SK-N-SH (cell line): Measurements from ENCODE around the gene AP3S1. TPM values are rescaled to one million over a fixed set of nuclear protein-coding genes. Genes with fewer than 3 reads are reported as not detected.

Experiments used
- CTCF ChIA-PET: fragments of 300-600, 350-600 bp; formaldehyde crosslinking; extraction: SDS; loops from one replicate; lab custom pipeline; 2021; lab: Yijun Ruan, JAX
- POLR2A ChIA-PET: fragments of 350-600 bp; sonication (Branson Sonifier 250); formaldehyde crosslinking; extraction: SDS; loops from one replicate; lab custom pipeline; 2020; ENCODE audit warnings: antibody characterized with exemption, inconsistent platforms; lab: Yijun Ruan, JAX
- DNase-seq: peaks from one replicate; pipeline ENCODE4 v3.0.0; 2012
- H2AFZ ChIP-seq: fragments of 200-600 bp; sonication (generic); 2 replicates; pipeline ENCODE4 v1.8.1; 2016; ENCODE audit warnings: antibody characterized with exemption, mild to moderate bottlenecking, low read depth
- H3F3A ChIP-seq: fragments of 200-600 bp; sonication (generic); replicated peaks from 2 replicates; pipeline ENCODE3; 2016; ENCODE audit warnings: antibody characterized with exemption, mild to moderate bottlenecking; ENCODE audit not compliant: insufficient read depth
- H3K27ac ChIP-seq, 2 experiments: fragments of 200-500 bp in 1 of 2; fragments of 200-600 bp in 1 of 2; sonication (Bioruptor generic) in 1 of 2; sonication (generic), shearing (Covaris generic) in 1 of 2; 2 replicates each; pipeline versions ENCODE4 v1.5.1 to v1.6.1; 2014 to 2016; ENCODE audit warnings: low read depth in 2 of 2, inconsistent platforms in 1 of 2, low read length in 1 of 2, mild to moderate bottlenecking in 1 of 2, mixed read lengths in 1 of 2
- H3K27me3 ChIP-seq: fragments of 200-600 bp; sonication (generic), shearing (Covaris generic); 2 replicates; pipeline ENCODE4 v1.6.1; 2016; ENCODE audit warnings: mixed run types; ENCODE audit not compliant: insufficient read depth
- H3K36me3 ChIP-seq, 2 experiments: fragments of 200-500 bp in 1 of 2; fragments of 200-600 bp in 1 of 2; sonication (Bioruptor generic) in 1 of 2; sonication (generic) in 1 of 2; replicated peaks in 1 of 2; 2 replicates each; pipeline versions ENCODE3 to v1.5.1; 2014 to 2016; ENCODE audit warnings: low read length in 1 of 2, mild to moderate bottlenecking in 1 of 2; ENCODE audit not compliant: insufficient read depth in 2 of 2, control insufficient read depth in 1 of 2
- H3K4me1 ChIP-seq, 2 experiments: fragments of 200-500 bp in 1 of 2; fragments of 200-600 bp in 1 of 2; sonication (Bioruptor generic) in 1 of 2; sonication (generic), shearing (Covaris generic) in 1 of 2; 2 replicates each; pipeline versions ENCODE4 v1.5.1 to v1.6.1; 2014 to 2016; ENCODE audit warnings: low read depth in 1 of 2, low read length in 1 of 2, mixed run types in 1 of 2; ENCODE audit not compliant: insufficient read depth in 2 of 2, control insufficient read depth in 1 of 2
- H3K4me2 ChIP-seq: fragments of 200-600 bp; sonication (generic), shearing (Covaris generic); 2 replicates; pipeline ENCODE4 v1.6.1; 2017; ENCODE audit warnings: mixed run types
- H3K4me3 ChIP-seq, 2 experiments: fragments of 200-500 bp in 1 of 2; fragments of 200-600 bp in 1 of 2; sonication (Bioruptor generic) in 1 of 2; sonication (generic), shearing (Covaris generic) in 1 of 2; 2 replicates each; pipeline versions ENCODE4 v1.5.1 to v1.8.1; 2014 to 2016; ENCODE audit warnings: low read depth in 2 of 2, inconsistent platforms in 1 of 2, low read length in 1 of 2, mild to moderate bottlenecking in 1 of 2, mixed read lengths in 1 of 2, moderate library complexity in 1 of 2
- H3K79me2 ChIP-seq: fragments of 200-600 bp; sonication (generic); 2 replicates; pipeline ENCODE4 v1.8.1; 2017; ENCODE audit warnings: mild to moderate bottlenecking; ENCODE audit not compliant: insufficient read depth
- H3K9ac ChIP-seq: fragments of 200-600 bp; sonication (generic); 2 replicates; pipeline ENCODE4 v1.6.1; 2017; ENCODE audit warnings: mixed run types
- H3K9me2 ChIP-seq: fragments of 200-600 bp; sonication (generic); 2 replicates; pipeline ENCODE4 v1.6.1; 2017; ENCODE audit warnings: mixed run types
- H3K9me3 ChIP-seq: fragments of 200-600 bp; sonication (generic); 2 replicates; pipeline ENCODE4 v1.6.1; 2017; ENCODE audit warnings: mixed run types, mild to moderate bottlenecking, moderate library complexity
- H4K20me1 ChIP-seq: fragments of 200-600 bp; sonication (generic); 2 replicates; pipeline ENCODE4 v1.6.1; 2017; ENCODE audit warnings: mild to moderate bottlenecking, mixed run types; ENCODE audit not compliant: insufficient read depth
- CHD2 ChIP-seq: fragments of 150-350 bp; IDR thresholded peaks from 2 replicates; pipeline ENCODE4 v1.6.1; 2018; ENCODE audit warnings: low read length; ENCODE audit not compliant: partially characterized antibody
- ELF1 ChIP-seq: IDR thresholded peaks from 2 replicates; pipeline ENCODE4 v1.4.0; 2012
- EP300 ChIP-seq, 2 experiments: IDR thresholded peaks; 2 replicates each; pipeline versions ENCODE4 v1.4.0 to v1.6.1; 2012; ENCODE audit warnings: borderline replicate concordance in 1 of 2, low read depth in 1 of 2, low read length in 1 of 2
- EZH2phosphoT487 ChIP-seq: fragments of 200-600 bp; sonication (generic); IDR thresholded peaks from 2 replicates; pipeline ENCODE4 v1.6.1; 2017; ENCODE audit warnings: low read depth, mixed run types, mild to moderate bottlenecking, antibody characterized with exemption, moderate library complexity, borderline replicate concordance
- FOSL2 ChIP-seq: IDR thresholded peaks from 2 replicates; pipeline ENCODE4 v1.4.0; 2012; ENCODE audit warnings: low read depth, mild to moderate bottlenecking, moderate library complexity, borderline replicate concordance
- FOXM1 ChIP-seq: IDR thresholded peaks from 2 replicates; pipeline ENCODE4 v1.4.0; 2012; ENCODE audit warnings: low read depth, mild to moderate bottlenecking
- GABPA ChIP-seq: IDR thresholded peaks from 2 replicates; pipeline ENCODE4 v1.4.0; 2012; ENCODE audit warnings: low read depth, mild to moderate bottlenecking
- GATA2 ChIP-seq: sonication (generic); formaldehyde crosslinking; IDR thresholded peaks from 2 replicates; pipeline ENCODE4 v1.5.0; 2020; ENCODE audit warnings: mild to moderate bottlenecking, missing genetic modification reagents
- JUND ChIP-seq: IDR thresholded peaks from 2 replicates; pipeline ENCODE4 v1.4.0; 2012
- MEF2A ChIP-seq: IDR thresholded peaks from 2 replicates; pipeline ENCODE4 v1.4.0; 2012; ENCODE audit warnings: low read depth, borderline replicate concordance
- MXI1 ChIP-seq: IDR thresholded peaks from 2 replicates; pipeline ENCODE4 v1.6.1; 2012; ENCODE audit warnings: mild to moderate bottlenecking, low read depth, low read length, improper control_type of control experiment
- NFIC ChIP-seq: IDR thresholded peaks from 2 replicates; pipeline ENCODE4 v1.4.0; 2012; ENCODE audit warnings: borderline replicate concordance
- POLR2AphosphoS5 ChIP-seq: IDR thresholded peaks from 2 replicates; pipeline ENCODE4 v1.6.1; 2012; ENCODE audit warnings: low read depth, low read length
- RAD21 ChIP-seq: IDR thresholded peaks from 2 replicates; pipeline ENCODE4 v1.6.1; 2012; ENCODE audit warnings: mild to moderate bottlenecking, low read length
- RCOR1 ChIP-seq: fragments of 150-350 bp; IDR thresholded peaks from 2 replicates; pipeline ENCODE4 v1.6.1; 2017; ENCODE audit warnings: antibody characterized with exemption, low read length
- RFX5 ChIP-seq: IDR thresholded peaks from 2 replicates; pipeline ENCODE4 v1.6.1; 2012; ENCODE audit warnings: mild to moderate bottlenecking, improper control_type of control experiment, low read length
- RXRA ChIP-seq: IDR thresholded peaks from 2 replicates; pipeline ENCODE4 v1.4.0; 2012; ENCODE audit warnings: low read depth, mild to moderate bottlenecking, borderline replicate concordance
- TCF12 ChIP-seq: IDR thresholded peaks from 2 replicates; pipeline ENCODE4 v1.4.0; 2012
- TEAD4 ChIP-seq: IDR thresholded peaks from 2 replicates; pipeline ENCODE4 v1.4.0; 2012; ENCODE audit warnings: mild to moderate bottlenecking, borderline replicate concordance; ENCODE audit not compliant: insufficient read depth
- YY1 ChIP-seq: IDR thresholded peaks from 2 replicates; pipeline ENCODE4 v1.4.0; 2012; ENCODE audit warnings: low read depth, mild to moderate bottlenecking
- polyA plus RNA-seq, 3 experiments: library from polyadenylated mRNA; depleted of rRNA; stranded (reverse); fragments of >200 nt; gene quantifications; 2 replicates each; pipeline ENCODE4 v1.2.3, GENCODE V29; 2012
- TF ChIP-seq, protein P1 (sequence below): fragments of 200-600 bp; sonication (generic); IDR thresholded peaks from 2 replicates; pipeline ENCODE4 v1.6.1; 2017; ENCODE audit warnings: antibody characterized with exemption, mild to moderate bottlenecking, moderate library complexity
- TF ChIP-seq, protein P2 (sequence below): IDR thresholded peaks from 2 replicates; pipeline ENCODE4 v1.6.1; 2012; ENCODE audit warnings: mild to moderate bottlenecking, low read depth, low read length, moderate library complexity
- TF ChIP-seq, protein P3 (sequence below): IDR thresholded peaks from 2 replicates; pipeline ENCODE4 v1.4.0; 2012; ENCODE audit warnings: low read depth, borderline replicate concordance
- TF ChIP-seq, protein P4 (sequence below): IDR thresholded peaks from 2 replicates; pipeline ENCODE4; 2012
- TF ChIP-seq, protein P5 (sequence below): fragments of 150-350 bp; IDR thresholded peaks from 2 replicates; pipeline ENCODE4 v1.6.1; 2016; ENCODE audit warnings: mild to moderate bottlenecking, low read depth, low read length
- TF ChIP-seq, protein P6 (sequence below): fragments of 150-350 bp; IDR thresholded peaks from 2 replicates; pipeline ENCODE4 v1.6.1; 2017; ENCODE audit warnings: antibody characterized with exemption, low read length, low read depth, borderline replicate concordance

The AP3S1 gene
- polyA plus RNA-seq, 1 of the 3 experiments (the other 2 are of a cell fraction), result 21.6 TPM

DNA sequence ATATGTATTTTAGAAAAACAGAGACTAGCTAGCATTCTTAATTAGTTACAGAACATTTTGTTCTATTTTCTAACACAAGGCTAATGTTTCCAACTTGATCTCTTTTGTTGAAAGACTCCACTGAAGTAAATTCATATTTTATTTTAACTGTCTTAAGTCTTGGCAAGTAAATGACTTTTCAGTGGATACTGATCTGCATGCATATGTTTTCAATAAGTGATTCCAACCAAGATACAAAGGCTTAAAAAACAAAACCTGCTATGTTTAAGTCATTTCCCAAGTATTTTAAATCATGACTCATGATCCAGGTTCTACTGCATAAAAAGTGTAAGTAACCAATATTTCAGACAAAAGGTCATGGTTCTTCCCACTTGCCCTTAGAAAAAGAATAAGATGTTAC lies 31.0 kb upstream of the AP3S1 start:
- ChIA-PET CTCF (interaction anchor here (0.8 kb wide), 1 partner anchor 258 kb away, joined by 3 read pairs; no protein-coding TSS in a partner anchor), POLR2A (no interaction called here)
- H2AFZ ChIP-seq, result no peak overlapping the region
- no peaks in the 10 kb centered on the region for H3K79me2 ChIP-seq
- H3K9me3 ChIP-seq, result no peaks in the 10 kb centered on the region
- H3K9ac ChIP-seq, result no peak overlapping the region
- no peak for DNase-seq
- H3K36me3 ChIP-seq, result no peaks in the 10 kb centered on the region
- peak overlapping the region; percentile 53 to 57; a peak in 3 of 4 replicates for H3K27ac ChIP-seq
- H3K9me2 ChIP-seq, result no peaks in the 10 kb centered on the region
- H4K20me1 ChIP-seq, result no peaks in the 10 kb centered on the region
- H3K27me3 ChIP-seq, result peaks cover 23% of the 10 kb centered on the region
- H3K4me1 ChIP-seq, result peaks cover 0 to 6% of the 10 kb centered on the region in 2 experiments; a peak in 3 of 4 replicates
- H3K4me3 ChIP-seq, result no peak overlapping the region
- peaks cover 18% of the 10 kb centered on the region for H3F3A ChIP-seq
- peak overlapping the region; percentile 13; the same call in 1 of the 2 replicates for H3K4me2 ChIP-seq
- TF ChIP-seq RXRA (peak; percentile 74; the same call in 1 of the 2 replicates), RAD21 (no peak), RFX5 (no peak), RCOR1 (no peak), ELF1 (no peak), JUND (peak; percentile 88), YY1 (no peak), GATA2 (no peak), TCF12 (peak; percentile 99), MEF2A (peak; percentile 43), POLR2AphosphoS5 (peak; percentile 60), NFIC (peak; percentile 83), EP300 (IDR thresholded peaks at IDR 0.05; ENCODE audit: borderline replicate concordance in 1 of 2, low read depth in 1 of 2, low read length in 1 of 2) (peak in 1 of 2 experiments; percentile 77; a peak in 1 of 4 replicates), FOXM1 (no peak), MXI1 (no peak), GABPA (no peak), TEAD4 (peak; percentile 86), EZH2phosphoT487 (no peak), FOSL2 (peak; percentile 88), CHD2 (no peak)
- TF ChIP-seq, protein P1, sequence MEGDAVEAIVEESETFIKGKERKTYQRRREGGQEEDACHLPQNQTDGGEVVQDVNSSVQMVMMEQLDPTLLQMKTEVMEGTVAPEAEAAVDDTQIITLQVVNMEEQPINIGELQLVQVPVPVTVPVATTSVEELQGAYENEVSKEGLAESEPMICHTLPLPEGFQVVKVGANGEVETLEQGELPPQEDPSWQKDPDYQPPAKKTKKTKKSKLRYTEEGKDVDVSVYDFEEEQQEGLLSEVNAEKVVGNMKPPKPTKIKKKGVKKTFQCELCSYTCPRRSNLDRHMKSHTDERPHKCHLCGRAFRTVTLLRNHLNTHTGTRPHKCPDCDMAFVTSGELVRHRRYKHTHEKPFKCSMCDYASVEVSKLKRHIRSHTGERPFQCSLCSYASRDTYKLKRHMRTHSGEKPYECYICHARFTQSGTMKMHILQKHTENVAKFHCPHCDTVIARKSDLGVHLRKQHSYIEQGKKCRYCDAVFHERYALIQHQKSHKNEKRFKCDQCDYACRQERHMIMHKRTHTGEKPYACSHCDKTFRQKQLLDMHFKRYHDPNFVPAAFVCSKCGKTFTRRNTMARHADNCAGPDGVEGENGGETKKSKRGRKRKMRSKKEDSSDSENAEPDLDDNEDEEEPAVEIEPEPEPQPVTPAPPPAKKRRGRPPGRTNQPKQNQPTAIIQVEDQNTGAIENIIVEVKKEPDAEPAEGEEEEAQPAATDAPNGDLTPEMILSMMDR, result no peak
- TF ChIP-seq, protein P2, sequence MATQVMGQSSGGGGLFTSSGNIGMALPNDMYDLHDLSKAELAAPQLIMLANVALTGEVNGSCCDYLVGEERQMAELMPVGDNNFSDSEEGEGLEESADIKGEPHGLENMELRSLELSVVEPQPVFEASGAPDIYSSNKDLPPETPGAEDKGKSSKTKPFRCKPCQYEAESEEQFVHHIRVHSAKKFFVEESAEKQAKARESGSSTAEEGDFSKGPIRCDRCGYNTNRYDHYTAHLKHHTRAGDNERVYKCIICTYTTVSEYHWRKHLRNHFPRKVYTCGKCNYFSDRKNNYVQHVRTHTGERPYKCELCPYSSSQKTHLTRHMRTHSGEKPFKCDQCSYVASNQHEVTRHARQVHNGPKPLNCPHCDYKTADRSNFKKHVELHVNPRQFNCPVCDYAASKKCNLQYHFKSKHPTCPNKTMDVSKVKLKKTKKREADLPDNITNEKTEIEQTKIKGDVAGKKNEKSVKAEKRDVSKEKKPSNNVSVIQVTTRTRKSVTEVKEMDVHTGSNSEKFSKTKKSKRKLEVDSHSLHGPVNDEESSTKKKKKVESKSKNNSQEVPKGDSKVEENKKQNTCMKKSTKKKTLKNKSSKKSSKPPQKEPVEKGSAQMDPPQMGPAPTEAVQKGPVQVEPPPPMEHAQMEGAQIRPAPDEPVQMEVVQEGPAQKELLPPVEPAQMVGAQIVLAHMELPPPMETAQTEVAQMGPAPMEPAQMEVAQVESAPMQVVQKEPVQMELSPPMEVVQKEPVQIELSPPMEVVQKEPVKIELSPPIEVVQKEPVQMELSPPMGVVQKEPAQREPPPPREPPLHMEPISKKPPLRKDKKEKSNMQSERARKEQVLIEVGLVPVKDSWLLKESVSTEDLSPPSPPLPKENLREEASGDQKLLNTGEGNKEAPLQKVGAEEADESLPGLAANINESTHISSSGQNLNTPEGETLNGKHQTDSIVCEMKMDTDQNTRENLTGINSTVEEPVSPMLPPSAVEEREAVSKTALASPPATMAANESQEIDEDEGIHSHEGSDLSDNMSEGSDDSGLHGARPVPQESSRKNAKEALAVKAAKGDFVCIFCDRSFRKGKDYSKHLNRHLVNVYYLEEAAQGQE, result no peak
- TF ChIP-seq, protein P3, sequence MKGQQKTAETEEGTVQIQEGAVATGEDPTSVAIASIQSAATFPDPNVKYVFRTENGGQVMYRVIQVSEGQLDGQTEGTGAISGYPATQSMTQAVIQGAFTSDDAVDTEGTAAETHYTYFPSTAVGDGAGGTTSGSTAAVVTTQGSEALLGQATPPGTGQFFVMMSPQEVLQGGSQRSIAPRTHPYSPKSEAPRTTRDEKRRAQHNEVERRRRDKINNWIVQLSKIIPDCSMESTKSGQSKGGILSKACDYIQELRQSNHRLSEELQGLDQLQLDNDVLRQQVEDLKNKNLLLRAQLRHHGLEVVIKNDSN, result 0 out of 2 replicates have a peak, but pooled peaks have one; percentile 8
- TF ChIP-seq, protein P4, sequence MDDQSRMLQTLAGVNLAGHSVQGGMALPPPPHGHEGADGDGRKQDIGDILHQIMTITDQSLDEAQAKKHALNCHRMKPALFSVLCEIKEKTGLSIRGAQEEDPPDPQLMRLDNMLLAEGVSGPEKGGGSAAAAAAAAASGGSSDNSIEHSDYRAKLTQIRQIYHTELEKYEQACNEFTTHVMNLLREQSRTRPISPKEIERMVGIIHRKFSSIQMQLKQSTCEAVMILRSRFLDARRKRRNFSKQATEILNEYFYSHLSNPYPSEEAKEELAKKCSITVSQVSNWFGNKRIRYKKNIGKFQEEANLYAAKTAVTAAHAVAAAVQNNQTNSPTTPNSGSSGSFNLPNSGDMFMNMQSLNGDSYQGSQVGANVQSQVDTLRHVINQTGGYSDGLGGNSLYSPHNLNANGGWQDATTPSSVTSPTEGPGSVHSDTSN, result peak; percentile 66; the same call in 1 of the 2 replicates
- TF ChIP-seq, protein P5, sequence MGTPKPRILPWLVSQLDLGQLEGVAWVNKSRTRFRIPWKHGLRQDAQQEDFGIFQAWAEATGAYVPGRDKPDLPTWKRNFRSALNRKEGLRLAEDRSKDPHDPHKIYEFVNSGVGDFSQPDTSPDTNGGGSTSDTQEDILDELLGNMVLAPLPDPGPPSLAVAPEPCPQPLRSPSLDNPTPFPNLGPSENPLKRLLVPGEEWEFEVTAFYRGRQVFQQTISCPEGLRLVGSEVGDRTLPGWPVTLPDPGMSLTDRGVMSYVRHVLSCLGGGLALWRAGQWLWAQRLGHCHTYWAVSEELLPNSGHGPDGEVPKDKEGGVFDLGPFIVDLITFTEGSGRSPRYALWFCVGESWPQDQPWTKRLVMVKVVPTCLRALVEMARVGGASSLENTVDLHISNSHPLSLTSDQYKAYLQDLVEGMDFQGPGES, result no peak
- TF ChIP-seq, protein P6, sequence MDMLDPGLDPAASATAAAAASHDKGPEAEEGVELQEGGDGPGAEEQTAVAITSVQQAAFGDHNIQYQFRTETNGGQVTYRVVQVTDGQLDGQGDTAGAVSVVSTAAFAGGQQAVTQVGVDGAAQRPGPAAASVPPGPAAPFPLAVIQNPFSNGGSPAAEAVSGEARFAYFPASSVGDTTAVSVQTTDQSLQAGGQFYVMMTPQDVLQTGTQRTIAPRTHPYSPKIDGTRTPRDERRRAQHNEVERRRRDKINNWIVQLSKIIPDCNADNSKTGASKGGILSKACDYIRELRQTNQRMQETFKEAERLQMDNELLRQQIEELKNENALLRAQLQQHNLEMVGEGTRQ, result no peak
